ENCODE measurements around the gene TFG. TPM values are rescaled to one million over a fixed set of nuclear protein-coding genes. Genes with fewer than 3 reads are reported as not detected.

Gene TFG
- total RNA-seq, 1 donor = 81.4 TPM

DNA sequence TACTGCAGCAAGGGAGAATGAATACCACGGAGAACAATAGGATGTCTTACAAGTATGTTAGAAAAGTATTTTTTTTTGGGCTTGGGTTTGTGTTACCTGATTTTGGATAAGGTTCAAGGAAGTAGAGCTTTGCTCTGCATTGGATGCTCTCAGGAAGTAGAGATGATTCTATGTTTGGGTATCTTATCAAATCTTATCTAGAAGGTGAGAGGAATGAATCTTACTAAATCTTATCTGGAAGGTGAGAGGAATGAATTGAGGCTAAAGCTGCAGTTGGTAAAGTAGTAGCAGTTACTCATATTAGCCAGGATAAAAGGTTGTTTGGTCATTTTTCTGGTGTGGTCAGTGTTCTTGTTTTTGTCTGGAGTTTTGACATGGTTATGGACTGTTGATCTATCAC is 17.4 kb downstream of the TFG start:
- no peak overlapping the region for H2AFZ ChIP-seq (ENCODE audit: low read length)
- peak overlapping the region; percentile 18 for H3K27ac ChIP-seq (ENCODE audit: low read depth, low read length)
- TF ChIP-seq, protein P1, sequence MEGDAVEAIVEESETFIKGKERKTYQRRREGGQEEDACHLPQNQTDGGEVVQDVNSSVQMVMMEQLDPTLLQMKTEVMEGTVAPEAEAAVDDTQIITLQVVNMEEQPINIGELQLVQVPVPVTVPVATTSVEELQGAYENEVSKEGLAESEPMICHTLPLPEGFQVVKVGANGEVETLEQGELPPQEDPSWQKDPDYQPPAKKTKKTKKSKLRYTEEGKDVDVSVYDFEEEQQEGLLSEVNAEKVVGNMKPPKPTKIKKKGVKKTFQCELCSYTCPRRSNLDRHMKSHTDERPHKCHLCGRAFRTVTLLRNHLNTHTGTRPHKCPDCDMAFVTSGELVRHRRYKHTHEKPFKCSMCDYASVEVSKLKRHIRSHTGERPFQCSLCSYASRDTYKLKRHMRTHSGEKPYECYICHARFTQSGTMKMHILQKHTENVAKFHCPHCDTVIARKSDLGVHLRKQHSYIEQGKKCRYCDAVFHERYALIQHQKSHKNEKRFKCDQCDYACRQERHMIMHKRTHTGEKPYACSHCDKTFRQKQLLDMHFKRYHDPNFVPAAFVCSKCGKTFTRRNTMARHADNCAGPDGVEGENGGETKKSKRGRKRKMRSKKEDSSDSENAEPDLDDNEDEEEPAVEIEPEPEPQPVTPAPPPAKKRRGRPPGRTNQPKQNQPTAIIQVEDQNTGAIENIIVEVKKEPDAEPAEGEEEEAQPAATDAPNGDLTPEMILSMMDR (IDR thresholded peaks at IDR 0.05; ENCODE audit: extremely low read depth, low read depth, low read length) = no peak
- no peak overlapping the region for H3K4me2 ChIP-seq (ENCODE audit: insufficient read depth, low read length)
- no peaks in the 10 kb centered on the region for H3K9me3 ChIP-seq (ENCODE audit: low read depth, low read length)
- H3K4me1 ChIP-seq (ENCODE audit: insufficient read depth, low read length) = peaks cover 7% of the 10 kb centered on the region
- DNase-seq (ENCODE audit: insufficient read length, low spot score, missing footprints) = no peak
- H4K20me1 ChIP-seq (ENCODE audit: insufficient read depth, low read length) = peaks cover 29% of the 10 kb centered on the region
- peaks cover 88% of the 10 kb centered on the region for H3K79me2 ChIP-seq (ENCODE audit: insufficient read depth, low read length)
- peaks cover 76% of the 10 kb centered on the region for H3K36me3 ChIP-seq (ENCODE audit: insufficient read depth, low read length)
- no peaks in the 10 kb centered on the region for H3K27me3 ChIP-seq (ENCODE audit: insufficient read depth, low read length)
- H3K4me3 ChIP-seq (ENCODE audit: insufficient read depth, low read length) = no peak overlapping the region

DNA sequence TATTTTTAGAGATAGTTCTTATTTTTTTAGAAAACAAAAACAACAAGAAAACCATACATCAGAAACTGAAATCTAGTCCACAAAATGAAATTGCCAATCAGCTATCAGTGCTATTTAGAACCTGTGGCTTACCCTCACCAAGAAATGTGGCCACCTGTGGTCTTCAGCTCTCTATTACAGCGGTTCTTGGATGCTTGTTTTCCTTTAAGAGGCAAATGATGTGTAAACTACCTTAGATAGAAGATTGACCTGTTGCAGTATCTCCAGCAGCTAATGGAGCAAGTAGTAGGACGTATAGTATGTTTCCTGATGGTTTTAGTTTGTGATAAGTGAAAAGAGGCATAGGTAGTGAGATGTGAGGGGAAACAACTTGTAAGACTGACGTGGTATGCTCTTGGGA is 21.2 kb downstream of the TFG start:
- peaks cover 88% of the 10 kb centered on the region for H3K79me2 ChIP-seq (ENCODE audit: insufficient read depth, low read length)
- peaks cover 7% of the 10 kb centered on the region for H3K4me1 ChIP-seq (ENCODE audit: insufficient read depth, low read length)
- peak overlapping the region; percentile 34 for H3K27ac ChIP-seq (ENCODE audit: low read depth, low read length)
- H3K27me3 ChIP-seq (ENCODE audit: insufficient read depth, low read length) = no peaks in the 10 kb centered on the region
- H3K9me3 ChIP-seq (ENCODE audit: low read depth, low read length) = no peaks in the 10 kb centered on the region
- peaks cover 33% of the 10 kb centered on the region for H4K20me1 ChIP-seq (ENCODE audit: insufficient read depth, low read length)
- no peak overlapping the region for H3K4me2 ChIP-seq (ENCODE audit: insufficient read depth, low read length)
- H3K36me3 ChIP-seq (ENCODE audit: insufficient read depth, low read length) = peaks cover 64% of the 10 kb centered on the region
- TF ChIP-seq, protein P1 (IDR thresholded peaks at IDR 0.05; ENCODE audit: extremely low read depth, low read depth, low read length) = no peak
- DNase-seq (ENCODE audit: insufficient read length, low spot score, missing footprints) = no peak
- H3K4me3 ChIP-seq (ENCODE audit: insufficient read depth, low read length) = no peak overlapping the region
- no peak overlapping the region for H2AFZ ChIP-seq (ENCODE audit: low read length)

DNA sequence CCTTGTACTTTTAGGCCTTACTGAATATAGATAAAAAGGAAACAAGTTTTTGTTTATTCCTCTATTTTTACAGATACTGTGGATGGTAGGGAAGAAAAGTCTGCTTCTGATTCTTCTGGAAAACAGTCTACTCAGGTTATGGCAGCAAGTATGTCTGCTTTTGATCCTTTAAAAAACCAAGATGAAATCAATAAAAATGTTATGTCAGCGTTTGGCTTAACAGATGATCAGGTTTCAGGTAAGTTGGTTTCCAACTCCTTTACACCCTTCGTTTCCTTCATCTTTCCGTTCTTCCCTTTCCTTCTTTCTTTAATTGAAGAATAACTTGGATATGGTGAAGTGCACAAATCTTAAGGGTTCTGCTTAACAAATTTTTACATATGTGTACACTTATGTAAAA is 23.1 kb downstream of the TFG start:
- Histone ChIP-seq H3K27ac (ENCODE audit: low read depth, low read length) (no peak overlapping the region), H3K4me2 (ENCODE audit: insufficient read depth, low read length) (no peak overlapping the region), H3K79me2 (ENCODE audit: insufficient read depth, low read length) (peaks cover 83% of the 10 kb centered on the region), H4K20me1 (ENCODE audit: insufficient read depth, low read length) (peaks cover 23% of the 10 kb centered on the region), H3K4me1 (ENCODE audit: insufficient read depth, low read length) (peaks cover 7% of the 10 kb centered on the region), H3K36me3 (ENCODE audit: insufficient read depth, low read length) (peaks cover 63% of the 10 kb centered on the region), H3K27me3 (ENCODE audit: insufficient read depth, low read length) (no peaks in the 10 kb centered on the region), H3K9me3 (ENCODE audit: low read depth, low read length) (no peaks in the 10 kb centered on the region), H3K4me3 (ENCODE audit: insufficient read depth, low read length) (no peak overlapping the region), H2AFZ (ENCODE audit: low read length) (no peak overlapping the region)
- DNase-seq (ENCODE audit: insufficient read length, low spot score, missing footprints) = no peak
- TF ChIP-seq, protein P1 (IDR thresholded peaks at IDR 0.05; ENCODE audit: extremely low read depth, low read depth, low read length) = no peak

DNA sequence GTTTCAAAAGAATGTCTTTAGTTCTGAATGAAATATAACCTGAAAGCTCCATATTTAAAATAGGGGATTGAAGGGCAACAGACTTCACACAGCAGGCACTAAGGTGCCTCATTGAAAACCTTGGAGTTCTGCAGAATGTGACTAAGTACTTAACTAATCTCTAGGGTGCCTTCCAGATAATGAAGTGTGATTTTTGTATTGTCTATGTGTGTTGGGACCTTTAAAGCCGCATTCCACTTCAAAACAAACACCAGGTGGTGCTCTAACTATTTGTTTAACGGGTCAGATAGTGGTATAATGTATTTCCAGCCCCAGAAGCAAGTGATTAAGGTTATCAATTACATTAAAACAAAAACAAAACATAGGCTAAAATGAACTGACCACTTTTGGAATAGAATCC is 28.0 kb downstream of the TFG start:
- H3K4me3 ChIP-seq (ENCODE audit: insufficient read depth, low read length) = no peak overlapping the region
- TF ChIP-seq, protein P1 (IDR thresholded peaks at IDR 0.05; ENCODE audit: extremely low read depth, low read depth, low read length) = peak; percentile 37
- H3K27ac ChIP-seq (ENCODE audit: low read depth, low read length) = no peak overlapping the region
- no peaks in the 10 kb centered on the region for H3K4me1 ChIP-seq (ENCODE audit: insufficient read depth, low read length)
- H3K9me3 ChIP-seq (ENCODE audit: low read depth, low read length) = no peaks in the 10 kb centered on the region
- peaks cover 67% of the 10 kb centered on the region for H3K79me2 ChIP-seq (ENCODE audit: insufficient read depth, low read length)
- H4K20me1 ChIP-seq (ENCODE audit: insufficient read depth, low read length) = peaks cover 17% of the 10 kb centered on the region
- H2AFZ ChIP-seq (ENCODE audit: low read length) = no peak overlapping the region
- DNase-seq (ENCODE audit: insufficient read length, low spot score, missing footprints) = no peak
- H3K4me2 ChIP-seq (ENCODE audit: insufficient read depth, low read length) = no peak overlapping the region
- peaks cover 73% of the 10 kb centered on the region for H3K36me3 ChIP-seq (ENCODE audit: insufficient read depth, low read length)
- no peaks in the 10 kb centered on the region for H3K27me3 ChIP-seq (ENCODE audit: insufficient read depth, low read length)

All from osteoblast (primary cell).